Measurements from ENCODE around the gene RBM38. TPM values are rescaled to one million over a fixed set of nuclear protein-coding genes. Genes with fewer than 3 reads are reported as not detected.
A peak's percentile ranks its signal among the peaks of the same experiment; 100 is the strongest.
"Not testable (repeated sequence)": the region's sequence is repeated elsewhere in the genome, so short reads cannot be mapped to it uniquely, and the experiment has no call there.

Gene RBM38
- total and polyA plus RNA-seq, 10 of the 15 experiments (the other 5 are each of a cell fraction or from before 2014, with no cell fraction given) = 0.32 to 118 (median 25.2) TPM

DNA sequence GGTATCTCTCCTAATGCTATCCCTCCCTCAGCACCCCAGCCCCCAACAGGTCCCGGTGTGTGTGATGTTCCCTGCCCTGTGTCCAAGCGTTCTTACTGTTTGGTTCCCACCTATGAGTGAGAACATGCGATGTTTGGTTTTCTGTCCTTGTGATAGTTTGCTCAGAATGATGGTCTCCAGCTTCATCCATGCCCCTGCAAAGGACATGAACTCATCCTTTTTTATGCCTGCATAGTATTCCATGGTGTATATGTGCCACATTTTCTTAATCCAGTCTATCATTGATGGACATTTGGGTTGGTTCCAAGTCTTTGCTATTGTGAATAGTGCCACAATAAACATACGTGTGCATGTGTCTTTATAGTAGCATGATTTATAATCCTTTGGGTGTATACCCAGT is 28.3 kb downstream of the RBM38 start:
- H3K4me1 ChIP-seq (ENCODE audit: control insufficient read depth, insufficient read depth, low read length); in situ Hi-C loops (cut with MboI); H3K36me3 ChIP-seq (ENCODE audit: control insufficient read depth in 2 of 2, insufficient read depth in 2 of 2, low read length in 1 of 2); H3K27me3 ChIP-seq (replicated peaks in 1 of 2; ENCODE audit: control insufficient read depth in 2 of 2, insufficient read depth in 2 of 2, low read length in 1 of 2); H2AFZ ChIP-seq (ENCODE audit: control insufficient read depth, low read depth, low read length); H4K20me1 ChIP-seq (ENCODE audit: control insufficient read depth, insufficient read depth); RAD21 ChIA-PET (ENCODE audit: unreplicated experiment); H3K79me2 ChIP-seq (ENCODE audit: control insufficient read depth, insufficient read depth, low read length); H3K4me2 ChIP-seq (ENCODE audit: control insufficient read depth, insufficient read depth); BruUV-seq (replicated peaks); ATAC-seq; H3K9ac ChIP-seq (ENCODE audit: control insufficient read depth, insufficient read depth, low read length); FAIRE-seq; H3K9me3 ChIP-seq (replicated peaks; ENCODE audit: control insufficient read depth, insufficient read depth, low read length); intact Hi-C loops (cut with micrococcal nuclease; ENCODE audit: unreplicated experiment); DNase-seq (ENCODE audit: low read depth, low spot score); H3K27ac ChIP-seq (ENCODE audit: control insufficient read depth, insufficient read depth); H3K4me3 ChIP-seq: not testable (repeated sequence)
- ChIA-PET POLR2A (interaction anchor here (0.9 kb wide), 1 partner anchor 14 kb away, joined by 3 read pairs; no protein-coding TSS in a partner anchor), CTCF (interaction anchor here (1.1 to 1.5 kb wide), 3 partner anchors 12 to 50 kb away, joined by 4 to 6 read pairs (median 4); no protein-coding TSS in a partner anchor), SMC1A (ENCODE audit: uncharacterized antibody, unreplicated experiment) (interaction anchor here (1.1 kb wide), 1 partner anchor 14 kb away, joined by 3 read pairs; no protein-coding TSS in a partner anchor)
- WGBS (ENCODE audit: insufficient coverage, insufficient replicate concordance, low lambda C conversion rate, missing lambda C conversion rate) = 81% methylated on average over 3 of the region's 4 CpGs

DNA sequence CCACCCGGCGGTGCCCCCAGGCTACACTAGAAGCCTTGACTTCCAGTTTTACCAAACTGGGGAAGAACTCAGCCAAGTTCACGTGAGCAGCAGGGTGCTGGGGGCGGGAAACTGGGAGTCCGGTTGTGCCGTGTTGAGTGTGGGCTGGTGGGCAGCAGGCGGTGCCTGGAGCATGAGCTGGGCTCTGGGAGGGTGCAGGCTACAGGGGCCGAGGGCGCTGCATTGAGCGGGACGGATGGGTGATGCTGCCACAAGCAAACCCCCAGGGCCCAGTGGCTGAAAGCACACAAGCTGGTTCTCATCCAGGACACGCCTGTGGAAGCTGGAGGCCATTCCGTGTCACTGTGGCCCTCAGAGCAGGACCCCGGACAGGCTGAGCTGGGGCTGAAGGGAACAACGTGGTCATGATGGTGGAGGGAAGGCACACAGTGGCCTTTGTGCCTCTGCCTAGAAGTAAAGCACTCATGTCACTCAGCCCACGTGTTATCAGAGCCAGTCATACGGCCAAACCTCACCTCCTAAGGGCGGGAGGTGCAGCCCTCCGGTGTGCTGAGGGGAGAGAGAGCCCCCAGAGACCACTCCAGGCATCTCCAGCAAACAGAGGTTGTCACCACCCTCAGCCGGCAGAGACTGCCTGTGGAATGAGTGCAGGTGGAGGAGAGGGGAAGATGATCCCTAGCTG is 29.5 kb downstream of the RBM38 start:
- Histone ChIP-seq H2AFZ (ENCODE audit: control insufficient read depth, low read depth, low read length) (no peak overlapping the region), H3K27me3 (replicated peaks in 1 of 2; ENCODE audit: control insufficient read depth in 2 of 2, insufficient read depth in 2 of 2, low read length in 1 of 2) (no peaks in the 10 kb centered on the region; a peak in 1 of 4 replicates), H3K4me2 (ENCODE audit: control insufficient read depth, insufficient read depth) (no peak overlapping the region), H3K9ac (ENCODE audit: control insufficient read depth, insufficient read depth, low read length) (no peak overlapping the region), H4K20me1 (ENCODE audit: control insufficient read depth, insufficient read depth) (no peaks in the 10 kb centered on the region), H3K27ac (ENCODE audit: control insufficient read depth, insufficient read depth) (no peak overlapping the region), H3K79me2 (ENCODE audit: control insufficient read depth, insufficient read depth, low read length) (no peaks in the 10 kb centered on the region), H3K4me1 (ENCODE audit: control insufficient read depth, insufficient read depth, low read length) (peaks cover 9% of the 10 kb centered on the region), H3K9me3 (replicated peaks; ENCODE audit: control insufficient read depth, insufficient read depth, low read length) (no peaks in the 10 kb centered on the region), H3K36me3 (ENCODE audit: control insufficient read depth in 2 of 2, insufficient read depth in 2 of 2, low read length in 1 of 2) (no peaks in the 10 kb centered on the region), H3K4me3 (no peak overlapping the region)
- intact Hi-C loops (cut with micrococcal nuclease; ENCODE audit: unreplicated experiment) (no loop called here), in situ Hi-C loops (cut with MboI) (no loop called here)
- TF ChIP-seq TCF3 (IDR thresholded peaks at IDR 0.05; ENCODE audit: borderline replicate concordance, insufficient read depth, low read depth, low read length) (no peak), ZNF622 (IDR thresholded peaks at IDR 0.05) (no peak), RBBP5 (conservative IDR thresholded peaks at IDR 0.05) (no peak)
- TF ChIP-seq, protein P1, sequence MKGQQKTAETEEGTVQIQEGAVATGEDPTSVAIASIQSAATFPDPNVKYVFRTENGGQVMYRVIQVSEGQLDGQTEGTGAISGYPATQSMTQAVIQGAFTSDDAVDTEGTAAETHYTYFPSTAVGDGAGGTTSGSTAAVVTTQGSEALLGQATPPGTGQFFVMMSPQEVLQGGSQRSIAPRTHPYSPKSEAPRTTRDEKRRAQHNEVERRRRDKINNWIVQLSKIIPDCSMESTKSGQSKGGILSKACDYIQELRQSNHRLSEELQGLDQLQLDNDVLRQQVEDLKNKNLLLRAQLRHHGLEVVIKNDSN (IDR thresholded peaks at IDR 0.05; ENCODE audit: borderline replicate concordance, extremely low read length, insufficient read depth, low read depth, low read length) = peak; percentile 13
- TF ChIP-seq, protein P2, sequence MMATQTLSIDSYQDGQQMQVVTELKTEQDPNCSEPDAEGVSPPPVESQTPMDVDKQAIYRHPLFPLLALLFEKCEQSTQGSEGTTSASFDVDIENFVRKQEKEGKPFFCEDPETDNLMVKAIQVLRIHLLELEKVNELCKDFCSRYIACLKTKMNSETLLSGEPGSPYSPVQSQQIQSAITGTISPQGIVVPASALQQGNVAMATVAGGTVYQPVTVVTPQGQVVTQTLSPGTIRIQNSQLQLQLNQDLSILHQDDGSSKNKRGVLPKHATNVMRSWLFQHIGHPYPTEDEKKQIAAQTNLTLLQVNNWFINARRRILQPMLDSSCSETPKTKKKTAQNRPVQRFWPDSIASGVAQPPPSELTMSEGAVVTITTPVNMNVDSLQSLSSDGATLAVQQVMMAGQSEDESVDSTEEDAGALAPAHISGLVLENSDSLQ (IDR thresholded peaks at IDR 0.05) = 0 out of 2 replicates have a peak, but pooled peaks have one; percentile 8
- no peak for FAIRE-seq
- BruUV-seq (replicated peaks) = no TSS peak
- ChIA-PET POLR2A (interaction anchor here (1.0 kb wide), 1 partner anchor 13 kb away, joined by 3 read pairs; no protein-coding TSS in a partner anchor), SMC1A (ENCODE audit: uncharacterized antibody, unreplicated experiment) (no interaction called here), CTCF (interaction anchor here (0.6 kb wide), 1 partner anchor 21 kb away, joined by 3 read pairs; no protein-coding TSS in a partner anchor), RAD21 (ENCODE audit: unreplicated experiment) (no interaction called here)
- WGBS (ENCODE audit: insufficient coverage, insufficient replicate concordance, low lambda C conversion rate, missing lambda C conversion rate) = 58% methylated on average over 19 of the region's 20 CpGs
- peak; percentile 34; the same call in 2 of the 3 replicates for ATAC-seq
- no peak for DNase-seq (ENCODE audit: low read depth, low spot score)

All from GM12878 (cell line).